ENCODE results near the gene LDB2.
"Not testable (repeated sequence)": the region's sequence is repeated elsewhere in the genome, so short reads cannot be mapped to it uniquely, and the experiment has no call there.

The LDB2 gene

DNA sequence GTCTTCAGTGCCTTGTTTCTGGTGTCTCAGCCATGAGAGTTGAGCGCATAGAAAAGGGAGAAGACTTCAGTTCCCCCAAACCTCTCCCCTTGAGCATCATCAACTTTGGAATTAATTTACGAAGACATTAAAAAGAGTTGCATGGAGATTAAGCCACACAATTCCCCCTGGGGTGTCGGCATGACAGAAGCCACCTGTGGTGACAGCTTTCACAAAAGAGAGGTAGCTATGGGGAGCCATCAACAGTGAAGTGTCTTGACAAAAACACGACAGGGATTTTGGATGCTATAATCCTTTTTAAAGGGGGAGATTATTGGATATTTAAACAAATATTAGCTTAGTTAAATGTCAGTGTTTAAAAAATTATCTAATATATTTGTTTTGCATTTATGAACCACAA is 307.6 kb downstream of the LDB2 start:
- no peak for DNase-seq

DNA sequence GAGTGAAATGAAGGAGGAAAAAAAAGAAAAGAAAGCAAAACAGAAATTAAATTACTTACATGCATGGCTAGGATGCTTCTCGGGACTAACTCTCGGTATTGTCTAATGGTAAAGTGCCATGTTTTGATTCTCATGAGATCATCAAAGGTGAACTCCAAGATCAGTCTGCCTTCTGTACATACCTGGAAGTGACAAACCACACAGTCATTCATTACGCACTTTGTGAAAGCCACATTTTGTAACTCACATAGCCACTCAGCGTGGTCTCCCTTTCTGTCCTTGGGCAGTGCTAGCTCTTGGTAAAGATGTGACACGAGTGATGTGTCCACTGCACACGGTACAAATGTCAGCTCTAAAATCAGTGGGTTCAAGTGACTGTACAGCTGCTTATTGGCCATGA is 309.8 kb downstream of the LDB2 start:
- no peak for DNase-seq

DNA sequence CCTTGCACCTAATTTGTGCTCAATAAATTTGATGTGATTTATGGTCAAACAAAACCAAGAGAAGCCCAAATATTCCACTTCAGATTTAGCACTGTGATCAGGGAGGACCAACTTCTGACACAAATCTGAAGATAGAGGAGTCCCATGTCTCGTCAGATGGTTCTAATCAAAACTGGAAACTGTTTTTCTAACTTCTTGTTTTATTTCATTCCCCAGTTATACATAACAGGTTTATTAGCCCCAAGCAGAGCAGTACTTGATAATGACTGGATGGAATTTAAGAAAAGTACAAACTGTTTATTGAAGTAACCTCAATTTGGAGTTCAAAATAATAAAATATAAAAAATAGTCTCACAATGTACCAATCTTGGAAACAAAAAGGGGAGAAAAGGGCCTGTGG is 310.3 kb downstream of the LDB2 start:
- DNase-seq: no peak

DNA sequence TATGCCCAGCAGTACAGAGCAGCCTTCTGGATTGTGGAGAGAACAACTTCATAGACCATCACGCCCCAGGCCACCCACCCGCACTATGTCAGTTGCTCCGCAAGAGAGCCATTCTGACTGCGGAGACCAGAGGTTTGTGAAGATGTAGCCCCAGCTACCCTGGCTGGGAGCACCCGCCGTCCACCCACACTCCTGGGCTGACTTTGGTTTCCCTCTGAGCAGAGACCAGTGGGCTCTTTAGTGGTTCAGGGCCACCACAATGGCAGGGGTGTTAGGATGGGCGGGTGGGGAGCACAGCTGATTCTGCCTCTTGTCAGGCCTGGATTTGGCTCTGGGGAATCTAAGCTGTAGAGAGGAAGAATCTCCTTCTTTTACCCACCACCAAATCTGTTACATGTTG is 313.4 kb downstream of the LDB2 start:
- no peak for DNase-seq

- no peak for DNase-seq
Observed at GRCh38 chr4:16583764-16584163, 314.7 kb downstream of the LDB2 start.

DNA sequence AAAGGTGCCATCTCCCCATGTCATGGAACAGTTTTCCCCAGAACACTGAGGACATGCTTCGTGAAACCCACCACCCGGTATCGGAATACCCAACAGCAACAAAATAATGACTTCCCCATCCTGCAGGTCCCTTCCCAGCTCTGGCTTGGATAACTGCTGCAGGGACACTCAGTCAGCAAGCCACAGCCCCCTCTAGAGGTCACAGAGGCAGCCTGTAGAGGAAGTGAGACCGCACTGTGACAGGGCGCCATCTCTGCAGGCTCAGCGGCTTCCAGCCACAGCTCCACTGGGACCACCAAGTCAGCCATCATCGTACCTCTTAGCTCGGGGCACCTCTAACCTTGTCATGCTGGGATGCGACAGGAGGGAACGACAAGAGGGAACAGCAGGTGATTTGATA is 315.9 kb downstream of the LDB2 start:
- no peak for DNase-seq

- no peak for DNase-seq
Observed at GRCh38 chr4:16582036-16582435, 316.4 kb downstream of the LDB2 start.

DNA sequence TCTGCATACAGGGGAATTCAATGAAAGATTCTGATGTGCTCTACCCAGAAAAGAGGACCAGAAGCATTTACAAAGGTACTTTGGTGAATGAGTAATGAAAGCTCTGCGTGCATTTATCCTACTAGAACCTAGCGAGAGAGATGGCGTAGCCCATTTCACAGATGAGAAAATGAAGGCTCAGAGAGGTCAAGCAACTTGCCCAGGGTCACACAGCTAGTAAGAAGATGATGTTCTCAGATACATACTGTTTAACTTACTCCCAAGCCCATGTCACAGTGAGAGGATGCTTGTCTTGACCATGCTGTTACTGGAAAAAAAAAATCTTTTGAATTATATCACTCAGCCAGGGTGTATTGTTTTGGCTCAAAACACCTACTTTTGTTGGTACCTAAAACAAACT is 317.3 kb downstream of the LDB2 start:
- DNase-seq: no peak

DNA sequence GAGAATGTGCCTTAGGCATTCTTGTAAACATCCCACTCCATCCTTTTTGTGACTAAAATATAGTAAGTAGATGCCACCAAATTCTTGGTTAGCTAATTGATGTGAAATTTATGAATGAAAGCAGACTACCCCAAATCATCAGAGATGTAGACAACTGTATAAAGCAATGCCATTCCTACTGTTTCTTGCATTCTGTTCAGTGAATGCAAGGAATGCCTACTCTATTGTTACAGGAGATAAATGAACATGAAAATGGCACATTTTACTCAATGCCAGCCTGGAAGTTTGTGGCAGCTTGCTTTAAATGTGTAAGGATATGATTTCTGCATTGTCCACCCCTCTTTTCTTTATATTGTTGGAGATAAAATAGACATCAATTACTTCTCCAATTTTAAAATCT is 317.9 kb downstream of the LDB2 start:
- no peak for DNase-seq

GRCh38 chr4:16579866-16580265 is 318.6 kb downstream of the LDB2 start:
- DNase-seq: no peak

DNA sequence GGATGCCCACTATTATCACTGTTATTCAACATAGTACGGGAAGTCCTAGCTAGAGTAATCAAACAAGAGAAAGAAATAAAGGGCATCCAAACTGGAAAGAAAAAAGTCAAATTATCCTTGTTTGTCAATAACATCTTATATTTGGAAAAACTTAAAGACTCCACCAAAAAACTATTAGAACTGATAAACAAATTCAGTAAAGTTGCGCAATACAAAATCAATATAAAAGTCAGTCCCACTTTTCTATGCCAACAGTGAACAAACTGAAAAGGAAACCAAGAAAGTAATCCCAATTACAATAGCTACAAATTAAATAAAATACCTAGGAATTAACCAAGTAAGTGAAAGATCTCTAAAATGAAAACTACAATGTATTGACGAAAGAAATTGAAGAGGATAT is 321.3 kb downstream of the LDB2 start:
- DNase-seq: no peak

DNA sequence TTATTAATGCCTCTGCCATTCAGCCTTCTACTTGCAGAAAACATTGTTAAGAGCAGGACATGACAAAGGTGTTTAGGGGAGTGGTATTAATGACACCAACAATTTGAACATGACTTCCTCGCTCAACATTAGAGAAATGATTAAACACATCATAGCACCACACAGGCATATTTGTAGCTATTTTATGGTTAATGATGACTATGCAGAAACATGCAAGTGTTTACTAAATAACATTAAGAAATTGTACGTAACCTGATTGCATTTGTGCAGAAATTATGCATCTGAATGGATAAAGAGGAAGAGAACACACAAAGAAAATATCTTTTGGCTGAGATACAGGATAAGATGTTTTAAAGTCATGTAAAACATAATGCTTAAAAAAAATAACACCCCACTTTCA is 323.5 kb downstream of the LDB2 start:
- DNase-seq: no peak

- DNase-seq: no peak
Observed at GRCh38 chr4:16573739-16574138, 324.7 kb downstream of the LDB2 start.

- DNase-seq: no peak
Observed at GRCh38 chr4:16573206-16573605, 325.2 kb downstream of the LDB2 start.

DNA sequence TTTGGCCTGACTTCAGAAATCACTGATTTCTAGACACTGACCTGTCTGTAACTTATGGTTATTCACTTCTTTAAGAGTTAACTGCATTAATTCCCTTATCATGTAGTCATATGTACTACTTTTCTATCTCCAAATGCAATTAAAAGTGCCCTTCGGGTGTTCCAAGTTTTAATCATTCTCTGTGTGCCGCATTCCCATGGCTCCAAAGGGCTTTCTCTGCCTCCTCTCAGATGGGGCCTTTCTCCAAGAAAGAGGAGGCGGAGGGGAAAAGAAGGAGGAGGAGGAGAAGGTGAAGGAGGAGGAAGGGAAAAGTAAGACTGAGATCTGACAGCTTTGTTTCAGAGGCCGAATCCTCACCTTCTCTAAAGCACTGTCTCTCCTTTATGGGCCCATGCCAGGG is 325.8 kb downstream of the LDB2 start:
- DNase-seq: no peak

- no peak for DNase-seq
Observed at GRCh38 chr4:16572161-16572560, 326.3 kb downstream of the LDB2 start.

DNA sequence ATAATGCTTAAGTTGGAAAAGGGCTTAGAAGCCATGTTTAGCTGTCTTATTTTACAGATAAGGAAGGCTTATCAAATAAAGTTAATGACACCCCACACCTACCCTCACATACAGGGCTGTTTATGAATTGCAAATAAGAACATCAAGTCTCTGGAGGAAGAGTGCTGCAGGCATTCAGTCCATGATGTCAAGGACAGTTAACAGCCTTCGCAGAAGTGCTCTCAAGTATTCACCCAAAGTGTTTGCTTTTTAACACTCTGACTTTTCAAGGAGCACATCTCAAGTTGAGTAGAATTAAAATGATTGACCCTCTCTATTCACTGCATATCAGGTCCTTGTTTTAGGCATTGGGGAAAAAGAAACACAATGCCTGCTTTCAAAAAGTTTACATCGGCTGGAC is 328.7 kb downstream of the LDB2 start:
- no peak for DNase-seq

- DNase-seq: not testable (repeated sequence)
Observed at GRCh38 chr4:16557316-16557715, 341.1 kb downstream of the LDB2 start.

GRCh38 chr4:16555156-16555555 is 343.3 kb downstream of the LDB2 start:
- no peak for DNase-seq

DNA sequence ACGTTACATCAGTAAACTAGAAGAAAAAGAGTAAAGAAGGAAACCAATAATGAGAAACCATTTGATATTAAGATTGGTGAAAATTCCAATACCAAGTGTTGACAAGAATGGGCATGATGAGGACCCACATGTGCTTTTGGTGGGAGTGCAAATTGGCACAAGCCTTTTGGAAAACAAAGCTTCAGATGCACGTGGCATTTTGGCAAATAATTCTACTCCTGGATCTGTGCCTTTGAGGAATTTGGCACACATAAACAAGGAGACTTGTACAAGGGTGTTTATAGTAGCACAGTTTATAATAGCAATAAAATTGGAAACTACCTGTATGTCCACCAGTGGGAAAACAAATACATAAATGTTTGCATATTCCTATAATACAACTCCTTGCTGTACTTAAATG is 347.9 kb downstream of the LDB2 start:
- DNase-seq: no peak

GRCh38 chr4:16545656-16546055 is 352.8 kb downstream of the LDB2 start:
- no peak for DNase-seq

DNA sequence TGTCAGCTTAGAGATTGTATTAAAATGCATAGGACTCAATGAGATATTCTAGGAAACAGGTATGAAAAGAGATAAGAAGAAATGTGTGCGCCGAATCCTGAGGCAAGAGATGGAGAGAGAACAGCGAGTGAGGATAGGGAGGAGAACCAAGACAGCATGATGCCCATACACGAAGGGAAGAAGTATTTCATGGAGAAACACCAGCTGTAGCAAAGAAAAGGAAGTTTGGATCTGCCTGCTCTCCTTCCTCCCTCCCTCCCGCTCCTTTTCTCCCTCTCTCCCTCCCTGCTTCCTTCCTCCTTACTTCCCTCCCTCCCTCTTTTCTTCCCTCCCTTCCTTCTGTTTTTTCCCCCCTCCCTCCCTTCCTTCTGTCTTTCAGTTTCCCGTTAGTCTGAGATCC is 353.6 kb downstream of the LDB2 start:
- no peak for DNase-seq

DNA sequence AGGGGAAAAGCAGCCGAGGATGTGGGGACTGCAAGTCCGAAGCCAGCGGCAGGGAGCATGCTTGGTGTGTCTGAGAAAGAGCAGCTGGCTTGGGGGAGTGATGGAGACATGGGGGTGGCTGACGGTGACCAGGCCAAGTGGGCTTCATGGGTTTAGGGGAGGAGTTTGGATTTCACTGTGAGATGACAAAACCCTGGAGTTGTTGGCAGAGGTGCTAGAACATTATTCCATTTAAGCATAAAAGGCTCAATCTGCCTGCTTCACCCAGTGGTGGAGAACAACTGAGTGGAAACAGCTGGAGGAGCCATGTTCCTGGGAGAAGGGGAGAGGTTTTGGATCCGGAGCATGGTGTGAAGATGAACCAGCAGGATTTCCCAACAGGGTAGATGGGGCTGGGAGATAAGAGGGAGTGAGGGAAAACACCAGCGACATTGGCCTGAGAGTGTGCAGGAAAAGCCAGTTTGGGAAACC is 354.2 kb downstream of the LDB2 start:
- no peak for DNase-seq

DNA sequence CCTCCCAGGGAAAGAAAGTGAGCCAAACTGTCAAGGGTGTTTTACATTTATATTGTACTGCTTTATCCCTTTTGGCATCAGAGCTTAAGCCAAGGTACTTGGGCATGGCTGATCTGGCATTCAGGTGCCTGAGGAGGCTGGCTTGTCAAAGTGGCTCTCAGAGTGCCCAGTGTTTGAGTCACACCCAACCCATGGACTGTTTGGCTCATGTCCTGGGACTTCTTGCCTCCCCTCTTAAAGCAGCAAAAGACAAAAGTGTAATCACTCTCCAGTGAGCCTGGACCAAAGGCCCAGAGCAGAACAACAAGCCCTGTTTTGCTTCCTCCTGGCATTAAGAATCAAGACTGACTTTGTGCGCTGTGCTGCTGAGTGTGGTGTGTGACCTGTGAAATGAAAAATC is 360.5 kb downstream of the LDB2 start:
- no peak for DNase-seq

DNA sequence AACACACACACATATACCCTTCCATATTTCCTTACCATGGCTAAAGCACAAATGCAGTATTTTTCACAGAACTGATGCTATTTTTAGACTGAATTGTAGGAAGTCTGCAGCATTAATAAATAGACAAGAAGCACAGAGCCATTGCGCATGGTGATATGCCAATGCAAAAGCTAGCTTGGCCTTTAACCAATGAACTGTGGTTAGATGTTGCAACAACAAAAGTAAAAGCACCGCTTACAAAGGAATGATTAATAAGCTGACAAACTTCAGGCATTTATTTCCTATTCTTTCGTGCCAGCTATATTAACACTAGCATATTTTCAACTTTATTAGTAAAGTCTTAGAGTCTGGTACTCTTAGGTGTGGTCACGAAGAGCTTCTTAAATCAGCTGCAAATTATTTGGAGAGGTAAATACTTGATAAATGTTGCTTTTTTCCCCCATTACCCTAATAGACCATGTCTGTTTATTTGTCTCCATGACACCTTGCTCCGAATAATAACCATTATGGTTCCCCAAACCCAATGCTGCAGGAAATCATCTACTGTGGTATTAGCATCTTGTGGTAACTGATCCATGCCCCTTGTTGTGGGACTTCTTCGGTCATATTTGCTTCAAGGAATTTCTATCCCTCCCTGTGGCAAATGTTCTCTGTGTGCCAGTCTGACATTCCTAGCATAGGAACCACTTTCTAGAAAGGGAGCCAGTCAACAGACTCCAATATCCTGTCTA is 366.0 kb downstream of the LDB2 start:
- DNase-seq: no peak
